GM23338 (cell line): Measurements from ENCODE around the gene AKR1D1. TPM values are rescaled to one million over a fixed set of nuclear protein-coding genes. Genes with fewer than 3 reads are reported as not detected.

Experiments
- ATAC-seq: fragments of 200-7000 bp; cut with Tn5 transposase; 3 replicates; pipeline ENCODE4 v1.9.1; 2020
- DNase-seq: peaks from one replicate; pipeline ENCODE4 v3.0.0-alpha.2; 2015; ENCODE audit warnings: low spot score
- H2AFZ ChIP-seq: fragments of 200-600 bp; sonication (generic); 2 replicates; pipeline ENCODE4 v1.8.0; 2016; ENCODE audit warnings: antibody characterized with exemption, mild to moderate bottlenecking, moderate library complexity
- H3F3A ChIP-seq: fragments of 200-600 bp; sonication (generic); replicated peaks from 2 replicates; pipeline ENCODE4 v1.8.0; 2017; ENCODE audit warnings: antibody characterized with exemption, mixed run types, low read depth
- H3K27ac ChIP-seq: fragments of 200-600 bp; sonication (generic); 2 replicates; pipeline ENCODE4 v1.6.1; 2016; ENCODE audit warnings: low read depth
- H3K27me3 ChIP-seq: fragments of 200-600 bp; sonication (generic); 2 replicates; pipeline ENCODE4 v1.8.0; 2016; ENCODE audit warnings: mild to moderate bottlenecking, mixed run types, moderate library complexity; ENCODE audit not compliant: insufficient read depth
- H3K36me3 ChIP-seq: fragments of 200-600 bp; sonication (generic); 2 replicates; pipeline ENCODE4 v1.8.0; 2016; ENCODE audit warnings: mild to moderate bottlenecking; ENCODE audit not compliant: insufficient read depth
- H3K4me1 ChIP-seq: fragments of 200-600 bp; sonication (generic); 2 replicates; pipeline ENCODE4 v1.8.0; 2016; ENCODE audit warnings: mild to moderate bottlenecking, moderate library complexity; ENCODE audit not compliant: insufficient read depth
- H3K4me2 ChIP-seq: fragments of 200-600 bp; sonication (generic); 2 replicates; pipeline ENCODE4 v1.7.1; 2017; ENCODE audit warnings: mixed run types
- H3K4me3 ChIP-seq: fragments of 200-600 bp; sonication (generic); 2 replicates; pipeline ENCODE4 v1.6.1; 2016; ENCODE audit warnings: mixed run types
- H3K79me2 ChIP-seq: fragments of 200-600 bp; sonication (generic); replicated peaks from 2 replicates; pipeline ENCODE4 v1.8.0; 2017; ENCODE audit warnings: mild to moderate bottlenecking; ENCODE audit not compliant: insufficient read depth
- H3K9me2 ChIP-seq: fragments of 200-600 bp; sonication (generic); 2 replicates; pipeline ENCODE4 v1.8.0; 2017; ENCODE audit not compliant: insufficient read depth
- H4K20me1 ChIP-seq: fragments of 200-600 bp; sonication (generic); replicated peaks from 2 replicates; pipeline ENCODE4 v1.8.0; 2017; ENCODE audit warnings: mild to moderate bottlenecking; ENCODE audit not compliant: insufficient read depth
- H3K27ac Mint-ChIP-seq: 2 replicates; pipeline ENCODE4 v1.8.0; 2020; ENCODE audit warnings: inconsistent platforms, mild to moderate bottlenecking, moderate library complexity, mixed read lengths
- H3K27me3 Mint-ChIP-seq: 3 replicates; pipeline ENCODE4 v1.8.0; 2022; ENCODE audit warnings: low read depth, mild to moderate bottlenecking, moderate library complexity, mixed read lengths, inconsistent platforms; ENCODE audit not compliant: insufficient read depth, poor library complexity
- H3K36me3 Mint-ChIP-seq: 3 replicates; pipeline ENCODE4 v1.8.0; 2021; ENCODE audit warnings: low read depth, mild to moderate bottlenecking, inconsistent platforms, moderate library complexity, mixed read lengths
- H3K4me1 Mint-ChIP-seq: 3 replicates; pipeline ENCODE4 v1.8.0; 2020; ENCODE audit warnings: mild to moderate bottlenecking, inconsistent platforms, mixed read lengths
- H3K4me3 Mint-ChIP-seq: 3 replicates; pipeline ENCODE4 v1.8.0; 2021; ENCODE audit warnings: moderate library complexity, mild to moderate bottlenecking, inconsistent platforms, mixed read lengths
- H3K9me3 Mint-ChIP-seq: 3 replicates; pipeline ENCODE4 v1.8.0; 2020; ENCODE audit warnings: moderate library complexity, mild to moderate bottlenecking, inconsistent platforms, mixed read lengths
- EZH2phosphoT487 ChIP-seq: fragments of 200-600 bp; sonication (generic); IDR thresholded peaks from one replicate; pipeline ENCODE4 v1.8.1; 2018; ENCODE audit warnings: antibody characterized with exemption; ENCODE audit not compliant: unreplicated experiment
- JUNB ChIP-seq: IDR thresholded peaks from one replicate; pipeline ENCODE4 v1.6.1; 2016; ENCODE audit warnings: antibody characterized with exemption; ENCODE audit not compliant: unreplicated experiment
- NANOG ChIP-seq: IDR thresholded peaks from 2 replicates; pipeline ENCODE4 v1.6.1; 2016; ENCODE audit warnings: antibody characterized with exemption, borderline replicate concordance
- ZNF331 ChIP-seq: fragments of 250-450 bp; sonication (Bioruptor Pico); IDR thresholded peaks from 2 replicates; pipeline ENCODE4 v1.5.0; 2020; ENCODE audit warnings: low read depth, mild to moderate bottlenecking, moderate library complexity
- polyA plus RNA-seq: library from polyadenylated mRNA; unstranded; fragments of >200 nt; fragmentation: Nextera tagmentation; extraction: Ambion mirVana; gene quantifications from 2 replicates; pipeline ENCODE4 v1.2.1, GENCODE V29; 2016
- total RNA-seq: library from RNA; depleted of rRNA; stranded (reverse); fragments of >200 nt; shearing (Covaris generic); gene quantifications from 2 replicates; pipeline ENCODE4 v1.2.3, GENCODE V29; 2014
- TF ChIP-seq, protein P1 (sequence below), 2 experiments: fragments of 200-600 bp in 1 of 2; sonication (generic) in 1 of 2; conservative IDR thresholded peaks; 2 replicates each; pipeline versions ENCODE4 v1.5.1 to v1.6.1; 2016 to 2017; ENCODE audit warnings: antibody characterized with exemption in 2 of 2, low read depth in 2 of 2, mild to moderate bottlenecking in 2 of 2, moderate library complexity in 1 of 2
- TF ChIP-seq, protein P2 (sequence below): fragments of 250-450 bp; sonication (Bioruptor Pico); IDR thresholded peaks from 2 replicates; pipeline ENCODE4 v1.5.0; 2020; ENCODE audit warnings: mild to moderate bottlenecking, moderate library complexity
- TF ChIP-seq, protein P3 (sequence below): IDR thresholded peaks from 2 replicates; pipeline ENCODE4 v1.6.1; 2016; ENCODE audit warnings: antibody characterized with exemption
- TF ChIP-seq, protein P4 (sequence below): IDR thresholded peaks from one replicate; pipeline ENCODE4 v1.6.1; 2018; ENCODE audit warnings: antibody characterized with exemption; ENCODE audit not compliant: unreplicated experiment

Gene AKR1D1
- total and polyA plus RNA-seq, 2 experiments from 2014 or later: 0.14 TPM; not detected in 1

DNA sequence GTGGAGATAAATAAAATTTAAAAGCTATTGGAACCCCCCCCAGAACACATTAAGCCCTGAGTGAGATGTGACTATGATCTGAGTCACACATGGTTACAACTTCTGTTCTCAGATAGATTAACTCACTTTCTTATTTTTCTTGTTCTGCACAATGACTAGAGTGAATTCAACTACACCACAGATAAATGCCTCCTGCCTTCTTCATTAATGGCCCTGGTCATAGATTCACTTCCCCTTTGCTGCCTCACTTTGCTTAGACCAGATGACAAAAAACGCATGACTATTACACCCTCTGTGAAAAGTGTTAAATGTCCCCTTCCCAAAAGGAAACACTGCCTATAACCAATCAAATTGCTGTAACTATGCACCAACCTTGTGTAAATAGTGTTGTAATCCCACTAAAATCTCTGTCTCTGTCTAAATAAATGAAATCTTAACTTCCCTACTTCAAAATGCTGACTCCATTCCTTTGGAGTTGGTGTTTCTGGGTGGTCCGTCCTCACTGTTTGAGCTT is 49.4 kb downstream of the AKR1D1 start:
- Mint-ChIP-seq H3K4me3 (no peak overlapping the region), H3K27ac (no peak overlapping the region), H3K4me1 (peaks cover 16% of the 10 kb centered on the region; the same call in 2 of the 3 replicates), H3K9me3 (peaks cover 25% of the 10 kb centered on the region), H3K36me3 (peaks cover 26% of the 10 kb centered on the region), H3K27me3 (peaks cover 2% of the 10 kb centered on the region)
- Histone ChIP-seq H3K4me2 (no peak overlapping the region), H3K36me3 (no peaks in the 10 kb centered on the region), H3K27me3 (no peaks in the 10 kb centered on the region), H2AFZ (peak overlapping the region; percentile 88; the same call in 1 of the 2 replicates), H3K27ac (no peak overlapping the region), H3K4me3 (no peak overlapping the region), H4K20me1 (no peaks in the 10 kb centered on the region), H3F3A (no peaks in the 10 kb centered on the region), H3K4me1 (peaks cover 12% of the 10 kb centered on the region; the same call in 1 of the 2 replicates), H3K79me2 (no peaks in the 10 kb centered on the region), H3K9me2 (peaks cover 15% of the 10 kb centered on the region; the same call in 1 of the 2 replicates)
- no peak for TF ChIP-seq ZNF331
- TF ChIP-seq, protein P1, sequence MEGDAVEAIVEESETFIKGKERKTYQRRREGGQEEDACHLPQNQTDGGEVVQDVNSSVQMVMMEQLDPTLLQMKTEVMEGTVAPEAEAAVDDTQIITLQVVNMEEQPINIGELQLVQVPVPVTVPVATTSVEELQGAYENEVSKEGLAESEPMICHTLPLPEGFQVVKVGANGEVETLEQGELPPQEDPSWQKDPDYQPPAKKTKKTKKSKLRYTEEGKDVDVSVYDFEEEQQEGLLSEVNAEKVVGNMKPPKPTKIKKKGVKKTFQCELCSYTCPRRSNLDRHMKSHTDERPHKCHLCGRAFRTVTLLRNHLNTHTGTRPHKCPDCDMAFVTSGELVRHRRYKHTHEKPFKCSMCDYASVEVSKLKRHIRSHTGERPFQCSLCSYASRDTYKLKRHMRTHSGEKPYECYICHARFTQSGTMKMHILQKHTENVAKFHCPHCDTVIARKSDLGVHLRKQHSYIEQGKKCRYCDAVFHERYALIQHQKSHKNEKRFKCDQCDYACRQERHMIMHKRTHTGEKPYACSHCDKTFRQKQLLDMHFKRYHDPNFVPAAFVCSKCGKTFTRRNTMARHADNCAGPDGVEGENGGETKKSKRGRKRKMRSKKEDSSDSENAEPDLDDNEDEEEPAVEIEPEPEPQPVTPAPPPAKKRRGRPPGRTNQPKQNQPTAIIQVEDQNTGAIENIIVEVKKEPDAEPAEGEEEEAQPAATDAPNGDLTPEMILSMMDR (conservative IDR thresholded peaks at IDR 0.05; ENCODE audit: low read depth in 2 of 2): no peak
- no peak for TF ChIP-seq JUNB
- TF ChIP-seq, protein P2, sequence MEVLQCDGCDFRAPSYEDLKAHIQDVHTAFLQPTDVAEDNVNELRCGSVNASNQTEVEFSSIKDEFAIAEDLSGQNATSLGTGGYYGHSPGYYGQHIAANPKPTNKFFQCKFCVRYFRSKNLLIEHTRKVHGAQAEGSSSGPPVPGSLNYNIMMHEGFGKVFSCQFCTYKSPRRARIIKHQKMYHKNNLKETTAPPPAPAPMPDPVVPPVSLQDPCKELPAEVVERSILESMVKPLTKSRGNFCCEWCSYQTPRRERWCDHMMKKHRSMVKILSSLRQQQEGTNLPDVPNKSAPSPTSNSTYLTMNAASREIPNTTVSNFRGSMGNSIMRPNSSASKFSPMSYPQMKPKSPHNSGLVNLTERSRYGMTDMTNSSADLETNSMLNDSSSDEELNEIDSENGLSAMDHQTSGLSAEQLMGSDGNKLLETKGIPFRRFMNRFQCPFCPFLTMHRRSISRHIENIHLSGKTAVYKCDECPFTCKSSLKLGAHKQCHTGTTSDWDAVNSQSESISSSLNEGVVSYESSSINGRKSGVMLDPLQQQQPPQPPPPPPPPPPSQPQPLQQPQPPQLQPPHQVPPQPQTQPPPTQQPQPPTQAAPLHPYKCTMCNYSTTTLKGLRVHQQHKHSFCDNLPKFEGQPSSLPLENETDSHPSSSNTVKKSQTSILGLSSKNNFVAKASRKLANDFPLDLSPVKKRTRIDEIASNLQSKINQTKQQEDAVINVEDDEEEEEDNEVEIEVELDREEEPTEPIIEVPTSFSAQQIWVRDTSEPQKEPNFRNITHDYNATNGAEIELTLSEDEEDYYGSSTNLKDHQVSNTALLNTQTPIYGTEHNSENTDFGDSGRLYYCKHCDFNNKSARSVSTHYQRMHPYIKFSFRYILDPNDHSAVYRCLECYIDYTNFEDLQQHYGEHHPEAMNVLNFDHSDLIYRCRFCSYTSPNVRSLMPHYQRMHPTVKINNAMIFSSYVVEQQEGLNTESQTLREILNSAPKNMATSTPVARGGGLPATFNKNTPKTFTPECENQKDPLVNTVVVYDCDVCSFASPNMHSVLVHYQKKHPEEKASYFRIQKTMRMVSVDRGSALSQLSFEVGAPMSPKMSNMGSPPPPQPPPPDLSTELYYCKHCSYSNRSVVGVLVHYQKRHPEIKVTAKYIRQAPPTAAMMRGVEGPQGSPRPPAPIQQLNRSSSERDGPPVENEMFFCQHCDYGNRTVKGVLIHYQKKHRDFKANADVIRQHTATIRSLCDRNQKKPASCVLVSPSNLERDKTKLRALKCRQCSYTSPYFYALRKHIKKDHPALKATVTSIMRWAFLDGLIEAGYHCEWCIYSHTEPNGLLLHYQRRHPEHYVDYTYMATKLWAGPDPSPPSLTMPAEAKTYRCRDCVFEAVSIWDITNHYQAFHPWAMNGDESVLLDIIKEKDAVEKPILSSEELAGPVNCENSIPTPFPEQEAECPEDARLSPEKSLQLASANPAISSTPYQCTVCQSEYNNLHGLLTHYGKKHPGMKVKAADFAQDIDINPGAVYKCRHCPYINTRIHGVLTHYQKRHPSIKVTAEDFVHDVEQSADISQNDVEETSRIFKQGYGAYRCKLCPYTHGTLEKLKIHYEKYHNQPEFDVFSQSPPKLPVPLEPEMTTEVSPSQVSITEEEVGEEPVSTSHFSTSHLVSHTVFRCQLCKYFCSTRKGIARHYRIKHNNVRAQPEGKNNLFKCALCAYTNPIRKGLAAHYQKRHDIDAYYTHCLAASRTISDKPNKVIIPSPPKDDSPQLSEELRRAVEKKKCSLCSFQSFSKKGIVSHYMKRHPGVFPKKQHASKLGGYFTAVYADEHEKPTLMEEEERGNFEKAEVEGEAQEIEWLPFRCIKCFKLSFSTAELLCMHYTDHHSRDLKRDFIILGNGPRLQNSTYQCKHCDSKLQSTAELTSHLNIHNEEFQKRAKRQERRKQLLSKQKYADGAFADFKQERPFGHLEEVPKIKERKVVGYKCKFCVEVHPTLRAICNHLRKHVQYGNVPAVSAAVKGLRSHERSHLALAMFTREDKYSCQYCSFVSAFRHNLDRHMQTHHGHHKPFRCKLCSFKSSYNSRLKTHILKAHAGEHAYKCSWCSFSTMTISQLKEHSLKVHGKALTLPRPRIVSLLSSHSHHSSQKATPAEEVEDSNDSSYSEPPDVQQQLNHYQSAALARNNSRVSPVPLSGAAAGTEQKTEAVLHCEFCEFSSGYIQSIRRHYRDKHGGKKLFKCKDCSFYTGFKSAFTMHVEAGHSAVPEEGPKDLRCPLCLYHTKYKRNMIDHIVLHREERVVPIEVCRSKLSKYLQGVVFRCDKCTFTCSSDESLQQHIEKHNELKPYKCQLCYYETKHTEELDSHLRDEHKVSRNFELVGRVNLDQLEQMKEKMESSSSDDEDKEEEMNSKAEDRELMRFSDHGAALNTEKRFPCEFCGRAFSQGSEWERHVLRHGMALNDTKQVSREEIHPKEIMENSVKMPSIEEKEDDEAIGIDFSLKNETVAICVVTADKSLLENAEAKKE (CRISPR knock-in tag): no peak
- TF ChIP-seq NANOG: no peak
- TF ChIP-seq EZH2phosphoT487: no peak
- TF ChIP-seq, protein P3, sequence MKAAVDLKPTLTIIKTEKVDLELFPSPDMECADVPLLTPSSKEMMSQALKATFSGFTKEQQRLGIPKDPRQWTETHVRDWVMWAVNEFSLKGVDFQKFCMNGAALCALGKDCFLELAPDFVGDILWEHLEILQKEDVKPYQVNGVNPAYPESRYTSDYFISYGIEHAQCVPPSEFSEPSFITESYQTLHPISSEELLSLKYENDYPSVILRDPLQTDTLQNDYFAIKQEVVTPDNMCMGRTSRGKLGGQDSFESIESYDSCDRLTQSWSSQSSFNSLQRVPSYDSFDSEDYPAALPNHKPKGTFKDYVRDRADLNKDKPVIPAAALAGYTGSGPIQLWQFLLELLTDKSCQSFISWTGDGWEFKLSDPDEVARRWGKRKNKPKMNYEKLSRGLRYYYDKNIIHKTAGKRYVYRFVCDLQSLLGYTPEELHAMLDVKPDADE: no peak
- TF ChIP-seq, protein P4, sequence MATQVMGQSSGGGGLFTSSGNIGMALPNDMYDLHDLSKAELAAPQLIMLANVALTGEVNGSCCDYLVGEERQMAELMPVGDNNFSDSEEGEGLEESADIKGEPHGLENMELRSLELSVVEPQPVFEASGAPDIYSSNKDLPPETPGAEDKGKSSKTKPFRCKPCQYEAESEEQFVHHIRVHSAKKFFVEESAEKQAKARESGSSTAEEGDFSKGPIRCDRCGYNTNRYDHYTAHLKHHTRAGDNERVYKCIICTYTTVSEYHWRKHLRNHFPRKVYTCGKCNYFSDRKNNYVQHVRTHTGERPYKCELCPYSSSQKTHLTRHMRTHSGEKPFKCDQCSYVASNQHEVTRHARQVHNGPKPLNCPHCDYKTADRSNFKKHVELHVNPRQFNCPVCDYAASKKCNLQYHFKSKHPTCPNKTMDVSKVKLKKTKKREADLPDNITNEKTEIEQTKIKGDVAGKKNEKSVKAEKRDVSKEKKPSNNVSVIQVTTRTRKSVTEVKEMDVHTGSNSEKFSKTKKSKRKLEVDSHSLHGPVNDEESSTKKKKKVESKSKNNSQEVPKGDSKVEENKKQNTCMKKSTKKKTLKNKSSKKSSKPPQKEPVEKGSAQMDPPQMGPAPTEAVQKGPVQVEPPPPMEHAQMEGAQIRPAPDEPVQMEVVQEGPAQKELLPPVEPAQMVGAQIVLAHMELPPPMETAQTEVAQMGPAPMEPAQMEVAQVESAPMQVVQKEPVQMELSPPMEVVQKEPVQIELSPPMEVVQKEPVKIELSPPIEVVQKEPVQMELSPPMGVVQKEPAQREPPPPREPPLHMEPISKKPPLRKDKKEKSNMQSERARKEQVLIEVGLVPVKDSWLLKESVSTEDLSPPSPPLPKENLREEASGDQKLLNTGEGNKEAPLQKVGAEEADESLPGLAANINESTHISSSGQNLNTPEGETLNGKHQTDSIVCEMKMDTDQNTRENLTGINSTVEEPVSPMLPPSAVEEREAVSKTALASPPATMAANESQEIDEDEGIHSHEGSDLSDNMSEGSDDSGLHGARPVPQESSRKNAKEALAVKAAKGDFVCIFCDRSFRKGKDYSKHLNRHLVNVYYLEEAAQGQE: no peak
- ATAC-seq (no peak), DNase-seq (no peak)
